Measurements from ENCODE around the gene FTSJ1. TPM values are rescaled to one million over a fixed set of nuclear protein-coding genes. Genes with fewer than 3 reads are reported as not detected.
A peak's percentile ranks its signal among the peaks of the same experiment; 100 is the strongest.

FTSJ1 gene
- total and polyA plus RNA-seq, 8 donors, result 19.6 to 92.8 (median 39.0) TPM

GRCh38 chrX:48450076-48450475 lies 25.9 kb upstream of the FTSJ1 start:
- TF ChIP-seq EP300 (IDR thresholded peaks at IDR 0.05), result no peak
- no peak for TF ChIP-seq CTCF (IDR thresholded peaks at IDR 0.05)
- TF ChIP-seq POLR2A (IDR thresholded peaks at IDR 0.05), result no peak
- TF ChIP-seq POLR2AphosphoS5 (IDR thresholded peaks at IDR 0.05), result no peak
- intact Hi-C loops (cut with DNase I; ENCODE audit: low total_unique reads), result no loop called here
- Histone ChIP-seq H3K4me3 (no peak overlapping the region), H3K4me1 (no peaks in the 10 kb centered on the region), H3K27ac (no peak overlapping the region), H3K27me3 (no peaks in the 10 kb centered on the region), H3K36me3 (no peaks in the 10 kb centered on the region), H3K9me3 (peaks cover 0 to 6% (median 0%) of the 10 kb centered on the region in 4 donors)
- DNase-seq, result no peak

GRCh38 chrX:48451708-48452107 lies 24.3 kb upstream of the FTSJ1 start:
- 37 to 49% (median 40%) methylated on average over 4 of the region's 4 CpGs for WGBS, 5 donors

GRCh38 chrX:48456628-48457331 lies 19.2 kb upstream of the FTSJ1 start:
- Histone ChIP-seq H3K27ac (no peak overlapping the region), H3K27me3 (no peaks in the 10 kb centered on the region), H3K36me3 (no peaks in the 10 kb centered on the region), H3K4me1 (no peaks in the 10 kb centered on the region), H3K4me3 (no peak overlapping the region), H3K9me3 (peaks cover 0 to 6% (median 0%) of the 10 kb centered on the region in 4 donors)
- intact Hi-C loops (cut with DNase I; ENCODE audit: low total_unique reads), result no loop called here
- DNase-seq, result no peak
- 76 to 87% (median 80%) methylated on average over 6 of the region's 6 CpGs for WGBS, 5 donors
- no peak for TF ChIP-seq POLR2A (IDR thresholded peaks at IDR 0.05)
- TF ChIP-seq POLR2AphosphoS5 (IDR thresholded peaks at IDR 0.05), result no peak
- TF ChIP-seq EP300 (IDR thresholded peaks at IDR 0.05), result no peak
- TF ChIP-seq CTCF (IDR thresholded peaks at IDR 0.05), result no peak

More at GRCh38 chrX:48451708-48452107, 24.3 kb upstream of the FTSJ1 start:
- H3K9me3 ChIP-seq, result peaks cover 0 to 6% (median 0%) of the 10 kb centered on the region in 4 donors
- no peak overlapping the region for H3K4me3 ChIP-seq
- H3K27me3 ChIP-seq, result no peaks in the 10 kb centered on the region
- no peaks in the 10 kb centered on the region for H3K4me1 ChIP-seq
- no peak for TF ChIP-seq POLR2AphosphoS5 (IDR thresholded peaks at IDR 0.05)
- no peak for TF ChIP-seq POLR2A (IDR thresholded peaks at IDR 0.05)
- no peak for TF ChIP-seq CTCF (IDR thresholded peaks at IDR 0.05)
- TF ChIP-seq EP300 (IDR thresholded peaks at IDR 0.05), result no peak
- H3K36me3 ChIP-seq, result no peaks in the 10 kb centered on the region
- H3K27ac ChIP-seq, result no peak overlapping the region
- intact Hi-C loops (cut with DNase I; ENCODE audit: low total_unique reads), result no loop called here
- DNase-seq, result no peak

GRCh38 chrX:48458711-48459110 lies 17.3 kb upstream of the FTSJ1 start:
- no peak overlapping the region for H3K4me3 ChIP-seq
- peak in 1 of 2 donors; percentile 35 for DNase-seq
- intact Hi-C loops (cut with DNase I; ENCODE audit: low total_unique reads), result no loop called here
- H3K4me1 ChIP-seq, result no peaks in the 10 kb centered on the region
- peaks cover 0 to 6% (median 0%) of the 10 kb centered on the region in 4 donors for H3K9me3 ChIP-seq
- no peaks in the 10 kb centered on the region for H3K27me3 ChIP-seq
- no peaks in the 10 kb centered on the region for H3K36me3 ChIP-seq
- no peak overlapping the region for H3K27ac ChIP-seq
- TF ChIP-seq POLR2A (IDR thresholded peaks at IDR 0.05) (no peak), CTCF (IDR thresholded peaks at IDR 0.05) (no peak)
- WGBS, 5 donors, result 48 to 86% (median 57%) methylated on average over 3 to 6 of the region's 6 CpGs

Measured in stomach (tissue), 9 donors.